Activated CD4-positive, alpha-beta T cell treated with anti-CD3 and anti-CD28 coated beads, Interleukin-2, amount 50 U/mL, for 48 hours (primary cell): ENCODE measurements around the gene CCDC91.
"Not testable (repeated sequence)": the region's sequence is repeated elsewhere in the genome, so short reads cannot be mapped to it uniquely, and the experiment has no call there.

Experiments
- DNase-seq, 2 experiments: peaks; one replicate each; pipeline ENCODE4 v3.0.0-alpha.2; 2020

CCDC91 gene

DNA sequence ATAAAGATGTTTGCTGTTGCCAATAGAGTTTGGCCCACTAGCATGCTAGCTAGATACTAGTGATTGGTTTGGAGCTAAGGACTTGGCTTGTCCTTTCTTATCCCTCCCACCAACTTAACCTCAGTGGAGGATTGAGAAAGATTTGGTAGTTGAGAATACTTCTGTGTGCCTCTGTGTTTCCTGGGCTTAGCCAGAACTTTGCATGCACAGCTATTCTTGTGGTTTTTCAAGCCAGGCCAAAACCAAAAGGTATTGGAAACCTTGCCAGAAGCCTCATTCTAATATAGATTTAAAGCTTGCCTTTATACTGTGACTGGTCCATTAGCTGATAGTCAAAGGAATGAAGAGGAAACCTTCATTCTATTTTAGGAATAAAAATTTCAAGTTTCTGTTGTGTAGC is 188.5 kb downstream of the CCDC91 start:
- DNase-seq = no peak

DNA sequence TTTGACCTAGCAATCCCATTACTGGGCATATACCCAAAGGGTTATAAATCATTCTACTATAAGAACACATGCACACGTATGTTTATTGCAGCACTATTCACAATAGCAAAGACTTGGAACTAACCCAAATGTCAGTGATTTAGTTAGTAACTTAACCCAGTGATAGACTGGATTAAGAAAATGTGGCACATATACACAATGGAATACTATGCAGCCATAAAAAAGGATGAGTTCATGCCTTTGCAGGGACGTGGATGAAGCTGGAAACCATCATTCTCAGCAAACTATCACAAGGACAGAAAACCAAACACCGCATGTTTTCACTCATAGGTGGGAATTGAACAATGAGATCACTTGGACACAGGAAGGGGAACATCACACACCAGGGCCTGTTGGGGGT is 189.5 kb downstream of the CCDC91 start:
- not testable (repeated sequence) for DNase-seq

DNA sequence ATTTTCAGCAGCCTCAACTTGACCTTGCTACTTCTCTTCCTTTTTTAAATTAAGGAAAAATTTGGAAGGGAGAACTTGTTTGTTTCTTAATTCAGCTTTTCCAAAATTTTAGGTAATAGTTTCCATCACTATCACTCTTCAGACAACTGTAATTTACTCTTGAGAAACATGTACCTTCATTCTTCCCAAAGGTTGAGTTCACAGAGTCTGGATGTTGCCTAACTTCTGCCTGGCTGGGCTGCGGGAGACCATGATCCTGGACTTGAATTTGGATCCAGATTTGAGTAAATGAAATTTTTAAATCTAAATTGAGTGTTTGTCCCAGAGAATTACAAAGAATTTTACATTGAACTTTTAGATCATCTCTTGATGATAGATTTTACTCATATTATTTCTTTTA is 193.1 kb downstream of the CCDC91 start:
- DNase-seq = no peak

DNA sequence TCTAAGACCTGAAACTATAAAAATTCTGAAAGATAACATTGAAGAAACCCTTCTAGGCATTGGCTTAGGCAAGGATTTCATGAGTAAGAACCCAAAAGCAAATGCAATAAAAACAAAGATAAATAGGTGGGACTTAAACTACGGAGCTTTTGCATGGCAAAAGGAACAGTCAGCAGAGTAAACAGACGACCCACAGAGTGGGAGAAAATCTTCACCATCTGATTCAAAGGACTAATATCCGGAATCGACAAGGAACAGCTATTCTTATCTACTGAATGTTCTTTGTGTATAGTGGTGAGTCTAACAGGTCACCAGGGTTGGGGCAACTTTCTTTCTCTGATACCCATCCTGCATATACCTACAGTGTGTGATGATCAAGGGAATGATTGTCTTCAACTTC is 198.6 kb downstream of the CCDC91 start:
- DNase-seq = no peak

DNA sequence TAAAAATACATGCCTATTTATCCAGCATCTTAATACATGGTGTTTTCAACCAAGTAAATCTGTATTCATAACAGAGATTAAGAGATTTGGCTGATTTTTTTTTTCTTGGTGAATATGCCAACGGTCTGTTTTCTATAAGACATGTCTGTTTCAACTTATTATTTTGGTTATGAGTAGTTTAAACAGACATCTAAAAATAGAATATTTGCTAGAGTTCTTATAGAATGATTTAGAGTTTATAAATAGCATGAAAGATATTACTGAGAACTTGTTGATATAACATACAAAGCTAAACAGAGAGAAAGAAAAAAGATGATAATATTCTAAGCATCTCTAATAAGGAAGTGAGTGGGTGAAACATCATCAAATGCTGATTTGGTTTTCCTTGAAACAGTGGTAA is 199.9 kb downstream of the CCDC91 start:
- DNase-seq = no peak

DNA sequence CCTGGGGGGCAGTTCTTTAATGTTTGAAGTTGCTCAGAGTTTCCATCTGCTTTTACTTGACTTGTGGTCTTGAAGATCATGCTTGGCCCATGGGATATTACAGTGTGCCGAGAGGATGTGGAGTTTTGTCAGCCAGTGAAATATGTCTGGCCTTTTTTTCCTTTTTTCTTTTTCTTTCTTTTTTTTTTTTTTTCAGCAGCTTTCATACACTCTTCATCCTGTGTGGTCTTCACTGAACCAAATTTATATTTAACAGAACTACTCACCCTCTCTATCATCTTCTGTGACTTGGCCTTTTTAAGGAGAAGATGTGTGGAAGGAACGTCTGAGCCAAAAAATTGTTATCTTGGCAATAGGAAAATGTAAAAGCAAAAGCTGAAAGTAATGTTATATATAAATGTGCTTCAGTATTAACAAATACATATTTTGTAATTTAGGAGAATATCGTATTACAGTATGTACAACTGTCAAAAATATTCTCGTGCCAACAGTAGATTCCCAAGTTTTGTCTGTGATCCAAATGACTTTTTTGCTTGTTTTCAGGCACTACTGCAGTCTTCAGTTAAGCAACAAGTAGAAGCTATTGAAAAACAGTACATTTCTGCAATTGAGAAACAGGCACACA is 200.6 kb downstream of the CCDC91 start:
- no peak for DNase-seq

DNA sequence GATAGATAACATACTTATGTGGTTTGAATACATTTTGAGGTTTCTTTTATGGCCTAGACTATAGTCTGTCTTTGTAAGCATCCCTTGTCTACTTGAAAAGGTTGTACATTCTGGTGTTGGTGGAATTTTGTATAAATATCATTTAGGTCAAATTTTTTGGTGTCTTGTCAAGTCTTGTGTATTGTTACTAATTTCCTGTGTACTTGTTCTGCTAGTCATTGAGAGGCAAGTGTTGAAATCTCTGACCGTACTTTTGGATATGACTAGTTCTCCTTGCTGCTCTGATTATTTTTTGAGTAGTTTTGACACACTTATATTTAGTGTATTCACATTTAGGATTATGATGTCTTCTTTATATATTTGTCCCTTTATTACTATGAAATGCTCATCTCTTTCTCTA is 219.6 kb downstream of the CCDC91 start:
- no peak for DNase-seq

DNA sequence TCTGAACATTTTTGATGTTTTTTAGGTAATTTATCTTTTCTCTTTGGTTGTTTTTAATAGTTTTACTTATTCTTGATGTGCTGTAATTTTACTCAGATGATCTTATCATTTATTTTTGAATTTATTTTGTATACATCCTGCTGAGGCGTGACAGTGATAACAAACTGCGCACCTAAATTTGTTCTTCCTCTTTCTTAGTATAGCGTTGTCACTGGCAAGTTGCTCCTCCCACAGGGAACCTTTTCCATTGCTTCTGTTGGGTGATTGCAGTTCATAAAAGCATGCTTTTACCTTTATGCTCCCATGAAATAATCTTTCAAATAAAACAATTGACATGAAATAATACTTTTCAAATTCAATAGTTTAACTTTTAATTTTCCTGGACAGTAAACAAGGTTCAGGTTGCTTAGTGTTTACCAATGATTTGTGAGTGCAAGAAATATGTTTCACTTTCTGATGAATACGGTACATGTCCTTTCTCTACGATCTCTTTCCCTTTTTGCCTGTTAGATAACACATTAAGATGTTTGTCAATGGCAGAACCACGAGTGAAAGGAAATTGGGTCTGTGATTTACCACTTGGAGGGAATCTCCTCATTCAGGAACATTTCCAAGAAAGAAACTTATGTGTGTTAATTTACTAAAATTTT is 223.3 kb downstream of the CCDC91 start:
- DNase-seq = no peak

DNA sequence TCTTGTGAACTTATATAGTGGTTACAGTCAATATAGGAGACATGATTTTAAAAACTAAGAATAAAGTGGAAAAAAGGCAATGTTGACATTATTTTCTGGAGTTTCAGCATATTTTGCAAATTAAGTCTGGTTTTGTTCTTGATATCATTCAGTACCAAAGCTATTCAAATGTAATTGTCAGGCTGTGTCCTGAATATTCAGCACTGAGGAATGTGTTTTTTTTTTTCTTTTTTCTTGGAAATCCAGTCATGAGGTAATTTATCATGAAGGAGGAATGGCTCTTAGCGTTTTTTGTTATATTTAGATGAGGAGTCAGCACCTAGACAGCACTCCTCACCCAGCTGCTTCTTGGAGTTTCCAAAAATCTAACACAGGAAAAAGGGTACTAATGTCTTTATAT is 225.5 kb downstream of the CCDC91 start:
- DNase-seq = no peak

DNA sequence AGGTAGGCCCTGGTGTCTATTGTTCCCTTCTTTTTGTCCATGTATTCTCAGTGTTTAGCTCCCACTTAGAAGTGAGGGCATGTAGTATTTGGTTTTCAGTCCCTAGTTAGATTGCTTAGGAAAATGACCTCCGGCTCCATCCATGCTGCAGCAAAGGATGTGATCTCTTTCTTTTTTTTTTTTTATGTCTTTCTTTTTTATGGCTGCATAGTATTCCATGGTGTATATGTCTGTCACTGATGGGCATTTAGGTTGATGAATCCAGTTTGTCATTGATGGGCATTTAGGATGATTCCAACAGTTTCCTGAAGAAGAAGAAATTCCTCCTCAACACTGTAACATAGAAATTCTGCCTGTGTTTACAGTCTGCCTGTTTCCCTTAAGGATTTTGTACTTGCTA is 231.1 kb downstream of the CCDC91 start:
- no peak for DNase-seq

DNA sequence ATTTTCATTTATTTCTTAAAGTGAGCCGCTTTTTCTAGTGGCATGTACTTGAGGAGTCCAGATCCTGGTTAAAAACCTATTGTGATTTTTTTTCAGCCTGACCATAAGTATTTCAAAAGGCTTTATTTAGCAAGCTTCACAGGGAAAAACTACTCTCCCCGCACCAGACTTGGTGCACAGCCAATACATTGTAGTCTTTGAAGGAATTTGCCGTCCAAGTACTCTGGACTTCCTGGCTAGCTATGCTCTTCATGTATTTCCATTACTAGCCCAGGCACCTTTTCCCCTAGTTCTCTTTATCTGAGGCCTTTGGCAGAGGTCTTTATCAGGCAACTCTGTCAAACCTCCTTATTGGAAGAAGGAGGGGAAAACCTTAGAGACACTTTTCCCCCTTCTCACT is 234.7 kb downstream of the CCDC91 start:
- DNase-seq = no peak

DNA sequence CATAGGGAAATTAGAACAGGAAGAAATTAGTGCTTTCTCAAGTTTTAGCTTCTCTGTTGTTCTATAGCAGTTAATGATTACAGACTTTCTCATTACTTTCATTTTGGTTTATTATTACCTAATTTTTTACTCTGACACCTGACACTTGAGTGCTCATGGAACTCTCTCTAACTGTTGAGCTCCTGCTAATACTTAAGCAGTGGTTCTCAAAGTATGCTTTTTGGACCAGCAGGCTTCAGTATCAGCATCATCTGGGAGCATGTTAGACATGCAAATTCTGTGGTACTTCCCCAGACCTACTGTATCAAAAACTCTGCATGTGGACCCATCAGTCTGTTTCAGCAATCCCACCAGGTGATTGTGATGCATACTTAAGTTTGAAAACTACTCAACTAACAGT is 235.3 kb downstream of the CCDC91 start:
- no peak for DNase-seq

DNA sequence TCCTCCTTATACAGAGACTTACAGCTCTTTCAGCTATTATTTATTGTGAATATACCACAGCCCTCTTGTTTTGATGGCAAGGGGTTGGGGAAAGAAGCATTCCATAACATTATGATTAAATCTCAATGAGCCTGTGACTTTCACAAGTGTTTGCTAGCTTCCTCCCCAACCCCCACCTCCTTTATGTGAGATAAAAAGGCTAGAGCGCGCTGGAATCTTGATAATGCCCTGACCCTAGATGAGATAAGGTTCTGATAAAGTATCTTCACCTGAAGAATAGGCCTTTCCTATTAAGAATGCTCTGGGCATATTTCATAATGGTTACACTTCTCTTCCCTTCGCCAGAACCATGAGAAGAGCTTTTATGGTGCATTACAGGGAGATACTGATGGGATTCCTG is 236.8 kb downstream of the CCDC91 start:
- no peak for DNase-seq

DNA sequence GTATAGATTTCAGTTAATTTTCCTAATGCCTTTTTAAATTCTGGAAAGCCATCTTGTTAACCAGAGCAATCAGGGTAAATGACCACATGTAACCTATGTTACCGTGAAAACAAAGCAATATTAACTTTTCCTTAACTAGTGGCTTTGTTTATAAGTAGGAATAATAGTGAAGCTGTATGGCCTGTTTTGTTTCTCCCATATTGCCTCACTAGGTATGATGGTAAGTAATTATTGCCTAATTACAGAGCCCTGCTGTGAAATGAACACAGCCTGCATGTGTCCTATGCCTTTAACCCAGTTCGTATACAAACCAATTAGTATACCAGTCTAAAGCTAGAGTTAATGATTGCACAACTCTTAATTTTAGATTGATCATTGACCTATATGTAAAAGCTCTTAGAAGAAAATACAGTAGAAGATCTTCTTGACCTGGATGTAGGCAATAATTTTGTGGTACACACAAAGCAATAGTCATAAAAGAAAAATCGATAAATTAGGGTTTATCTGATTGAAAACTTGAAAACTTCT is 249.9 kb downstream of the CCDC91 start:
- DNase-seq = no peak

DNA sequence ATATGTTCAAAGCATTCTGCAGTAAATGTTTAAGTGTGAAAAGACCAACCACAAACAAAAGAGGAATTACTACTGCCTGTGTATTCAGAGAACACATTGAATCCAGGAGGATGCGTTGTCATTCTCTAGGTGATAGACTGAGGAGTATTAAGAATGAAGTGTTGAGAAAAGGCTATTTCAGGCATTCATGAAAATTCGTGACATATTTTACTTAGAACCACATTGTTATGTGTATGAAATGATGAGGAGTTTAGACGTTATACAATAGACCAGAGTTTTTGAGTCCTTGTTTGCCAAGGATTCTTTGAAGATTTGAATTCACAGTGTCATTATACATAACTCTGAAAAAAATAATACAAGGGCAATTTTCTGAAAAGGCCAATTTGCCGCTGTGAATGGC is 251.8 kb downstream of the CCDC91 start:
- no peak for DNase-seq

DNA sequence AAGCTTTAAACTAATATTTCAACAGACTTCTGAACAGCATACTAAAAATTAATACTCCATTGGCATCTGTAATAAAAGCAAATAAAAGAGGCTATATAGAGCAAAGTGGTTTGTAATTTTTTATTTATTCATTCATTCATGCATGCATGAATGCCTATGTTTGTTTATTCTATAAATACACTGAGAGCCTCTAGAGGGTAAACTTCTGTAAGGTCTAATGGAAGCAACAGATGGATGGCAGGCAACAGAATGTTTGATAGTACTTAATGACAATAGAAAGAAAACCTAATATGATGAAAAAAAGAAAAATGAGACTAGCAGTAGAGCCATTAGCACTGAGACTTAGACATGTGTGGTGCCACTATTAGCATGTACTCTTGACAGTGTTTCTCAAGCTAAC is 253.1 kb downstream of the CCDC91 start:
- DNase-seq = no peak

DNA sequence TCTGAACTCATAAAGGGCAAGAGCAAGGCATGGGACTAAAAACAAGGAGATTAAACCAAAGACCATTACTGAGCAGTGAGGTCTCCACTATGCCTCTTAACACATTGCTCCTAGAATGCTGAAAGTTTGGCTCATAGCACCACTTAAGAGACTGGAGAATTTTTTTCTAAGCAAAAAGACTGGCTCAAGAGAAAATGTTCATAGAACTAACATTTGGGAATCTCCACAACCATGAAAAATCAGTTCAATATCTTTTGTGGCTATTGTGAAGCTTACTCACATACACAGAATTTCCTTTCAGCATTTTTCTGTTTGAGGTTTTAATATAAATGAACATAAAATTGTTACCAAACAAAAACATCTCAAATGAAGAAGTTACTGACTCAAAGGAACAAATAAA is 255.8 kb downstream of the CCDC91 start:
- DNase-seq = no peak

DNA sequence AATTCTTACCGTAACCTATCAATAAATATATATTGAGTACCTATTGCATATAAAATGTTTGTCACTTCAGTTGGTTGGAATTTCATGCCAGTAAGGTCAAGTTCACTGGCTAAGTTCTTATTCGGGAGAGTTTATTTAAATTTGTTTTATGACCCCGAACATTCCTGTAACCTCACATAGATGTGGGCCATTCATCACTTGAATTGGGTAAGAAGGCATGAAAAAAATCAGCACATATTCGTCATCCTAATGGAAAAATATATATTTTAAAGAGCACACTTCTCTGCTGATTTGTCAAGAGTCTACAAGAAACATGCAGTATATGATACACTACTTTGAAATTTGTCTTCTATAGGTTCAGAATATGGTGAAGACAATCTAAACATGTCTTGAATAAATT is 263.4 kb downstream of the CCDC91 start:
- DNase-seq = no peak

DNA sequence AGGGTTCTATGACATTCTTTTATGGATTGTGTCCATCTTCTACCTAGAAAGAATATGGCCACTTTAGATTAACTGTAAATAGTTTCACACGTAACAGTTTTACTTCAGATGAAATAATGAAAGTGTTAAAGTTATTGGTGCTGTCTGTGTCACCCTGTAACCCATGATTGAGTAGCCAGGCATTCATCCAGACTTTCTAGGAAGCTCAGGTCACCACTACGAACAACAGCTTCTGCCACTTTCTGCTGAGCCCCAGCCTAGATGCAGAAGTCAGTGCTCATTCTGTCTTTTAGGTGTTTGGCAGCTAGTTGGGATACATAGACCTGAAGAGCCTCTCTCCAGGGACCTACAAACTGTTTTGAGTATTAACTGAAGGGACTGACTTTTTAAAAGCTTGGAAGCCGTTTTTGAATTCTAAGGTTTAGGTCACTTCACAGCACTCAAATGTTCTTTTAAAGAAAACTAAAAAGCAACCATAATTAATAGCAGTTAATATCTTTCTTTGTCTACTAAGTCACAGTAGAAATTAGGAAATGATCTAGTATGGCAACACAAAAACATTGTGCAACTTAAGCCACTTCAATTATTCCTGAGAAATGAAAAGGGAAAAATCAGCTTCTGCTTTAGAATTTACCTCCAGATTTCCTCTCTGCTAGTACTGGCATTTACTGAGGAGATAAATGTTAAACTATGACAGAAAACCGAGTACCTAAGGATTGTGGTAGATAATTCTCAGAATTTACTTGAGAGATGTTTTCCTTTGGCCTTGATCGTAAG is 266.9 kb downstream of the CCDC91 start:
- no peak for DNase-seq

DNA sequence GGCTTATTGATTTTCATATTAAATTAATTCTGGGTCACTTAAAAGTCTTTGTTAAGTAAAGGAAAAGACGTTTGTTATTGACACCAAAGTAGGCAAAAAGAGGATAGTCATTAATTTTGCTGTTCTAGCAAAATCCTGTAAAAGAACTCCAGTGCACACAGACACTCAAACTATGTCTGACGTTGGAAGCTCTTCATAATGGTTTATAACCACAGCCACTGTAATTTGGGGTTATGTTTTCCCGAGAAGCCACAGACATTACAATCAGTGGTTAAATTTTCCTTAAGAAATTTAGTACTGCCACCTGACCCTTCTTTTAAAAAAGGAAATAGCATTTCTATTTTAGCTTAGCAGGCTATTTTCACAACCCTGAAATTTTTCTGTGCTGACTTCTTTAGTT is 267.5 kb downstream of the CCDC91 start:
- no peak for DNase-seq

DNA sequence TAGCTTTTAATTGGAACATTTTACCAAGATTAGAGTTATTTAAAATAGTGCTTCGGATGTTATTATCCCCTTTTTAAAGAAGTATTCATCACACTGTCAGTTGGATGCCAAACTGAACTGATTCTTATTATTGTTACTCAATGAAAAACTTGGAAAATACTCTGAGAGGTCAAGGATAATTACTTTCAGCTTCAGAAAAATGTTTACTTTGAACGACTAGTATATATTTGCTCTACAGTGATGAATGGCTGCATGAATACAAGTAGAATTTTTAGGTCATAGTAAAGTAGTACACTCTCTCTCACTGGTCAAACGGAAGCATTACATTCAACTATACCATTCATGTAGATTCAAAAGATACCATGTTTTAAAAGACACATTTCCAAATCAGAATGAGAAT is 269.2 kb downstream of the CCDC91 start:
- no peak for DNase-seq

DNA sequence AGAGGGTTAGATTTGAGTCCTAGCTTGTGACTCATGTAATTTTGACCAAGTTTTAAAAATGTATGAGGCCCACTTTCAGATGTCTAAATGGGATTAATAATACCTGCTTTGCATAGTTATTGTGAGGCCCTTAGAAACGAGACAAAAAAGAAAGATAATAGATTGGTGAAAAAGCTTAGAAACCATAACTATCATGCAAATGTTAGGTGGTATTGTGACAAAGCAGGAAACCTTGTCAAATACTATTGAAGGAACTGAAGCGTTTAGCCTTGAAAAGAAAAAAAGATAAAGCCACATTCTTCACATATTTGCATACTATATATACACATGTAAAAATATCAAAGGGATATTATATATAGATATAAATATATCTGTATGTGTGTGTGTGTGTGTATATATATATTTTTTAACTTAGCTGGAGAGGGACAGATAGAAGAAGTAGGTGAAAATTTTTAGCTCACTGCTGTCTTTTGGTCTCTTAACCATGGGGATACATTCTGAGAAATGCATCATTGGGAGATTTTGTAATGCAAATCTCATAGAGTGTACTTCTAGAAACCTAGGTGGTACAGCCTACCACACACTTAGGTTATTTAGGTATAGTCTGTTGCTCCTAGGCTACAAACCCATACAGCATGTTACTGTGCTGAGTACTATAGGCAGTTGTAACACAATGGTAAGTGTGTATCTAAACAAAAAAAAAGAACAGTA is 270.3 kb downstream of the CCDC91 start:
- DNase-seq = no peak

DNA sequence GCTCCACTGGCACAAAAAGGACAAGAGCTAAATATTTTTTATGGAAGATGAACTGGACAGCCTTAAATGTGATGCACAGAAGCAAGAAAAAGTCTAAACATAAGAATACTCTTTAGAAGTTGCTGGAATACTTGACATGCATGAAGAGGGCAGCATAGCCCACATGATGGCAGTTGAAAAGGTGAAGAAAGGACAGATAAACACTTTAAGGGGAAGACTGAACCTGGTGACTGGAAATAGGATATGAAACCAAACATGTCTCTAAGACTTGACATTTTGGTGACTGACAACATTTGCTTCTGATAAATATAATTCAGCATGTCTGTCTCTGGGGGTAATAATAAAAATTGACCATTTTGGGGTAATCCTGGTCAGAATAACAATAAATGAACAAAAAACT is 273.1 kb downstream of the CCDC91 start:
- no peak for DNase-seq

DNA sequence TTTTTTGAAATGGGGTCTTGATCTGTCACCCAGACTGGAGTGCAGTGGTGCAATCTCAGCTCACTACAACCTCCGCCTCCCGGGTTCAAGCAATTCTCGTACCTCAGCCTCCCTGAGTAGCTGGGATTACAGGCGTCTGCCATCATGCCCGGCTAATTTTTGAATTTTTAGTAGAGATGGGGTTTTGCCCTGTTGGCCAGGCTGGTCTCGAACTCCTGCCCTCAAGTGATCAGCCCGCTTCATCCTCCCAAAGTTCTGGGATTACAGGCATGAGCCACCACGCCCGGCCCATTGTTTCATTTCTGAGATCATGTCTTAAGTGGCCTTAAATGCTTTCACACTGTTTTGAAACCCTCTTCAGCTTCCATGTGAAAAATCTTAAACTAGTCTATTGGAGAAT is 281.5 kb downstream of the CCDC91 start:
- not testable (repeated sequence) for DNase-seq
